ENCODE data around the gene CEP83. TPM values are rescaled to one million over a fixed set of nuclear protein-coding genes. Genes with fewer than 3 reads are reported as not detected.
"Not testable (repeated sequence)": the region's sequence is repeated elsewhere in the genome, so short reads cannot be mapped to it uniquely, and the experiment has no call there.

CEP83 gene
- polyA plus RNA-seq, 3 donors = 27.1 to 42.0 (median 39.2) TPM

GRCh38 chr12:94398685-94399084, 61.0 kb downstream of the CEP83 start:
- not testable (repeated sequence) for DNase-seq (ENCODE audit: extremely low read depth in 1 of 11, low read depth in 9 of 11, low spot score in 4 of 11)

GRCh38 chr12:94397401-94397800, 62.3 kb downstream of the CEP83 start:
- no peak for DNase-seq (ENCODE audit: extremely low read depth in 1 of 11, low read depth in 9 of 11, low spot score in 4 of 11)

- DNase-seq (ENCODE audit: extremely low read depth in 1 of 11, low read depth in 9 of 11, low spot score in 4 of 11) = not testable (repeated sequence)
These were observed 63.7 kb downstream of the CEP83 start for GRCh38 chr12:94396014-94396413.

- DNase-seq (ENCODE audit: extremely low read depth in 1 of 11, low read depth in 9 of 11, low spot score in 4 of 11) = no peak
These were observed 69.6 kb downstream of the CEP83 start for GRCh38 chr12:94390130-94390485.

- not testable (repeated sequence) for DNase-seq (ENCODE audit: extremely low read depth in 1 of 11, low read depth in 9 of 11, low spot score in 4 of 11)
These were observed 70.1 kb downstream of the CEP83 start for GRCh38 chr12:94389482-94390129.

- no peak for DNase-seq (ENCODE audit: extremely low read depth in 1 of 11, low read depth in 9 of 11, low spot score in 4 of 11)
These were observed 73.2 kb downstream of the CEP83 start for GRCh38 chr12:94386422-94386821.

- no peak for DNase-seq (ENCODE audit: extremely low read depth in 1 of 11, low read depth in 9 of 11, low spot score in 4 of 11)
These were observed 75.6 kb downstream of the CEP83 start for GRCh38 chr12:94384030-94384429.

- DNase-seq (ENCODE audit: extremely low read depth in 1 of 11, low read depth in 9 of 11, low spot score in 4 of 11) = no peak
These were observed 79.2 kb downstream of the CEP83 start for GRCh38 chr12:94380507-94380906.

- no peak for DNase-seq (ENCODE audit: extremely low read depth in 1 of 11, low read depth in 9 of 11, low spot score in 4 of 11)
These were observed 80.1 kb downstream of the CEP83 start for GRCh38 chr12:94379479-94380113.

- no peak for DNase-seq (ENCODE audit: extremely low read depth in 1 of 11, low read depth in 9 of 11, low spot score in 4 of 11)
These were observed 82.1 kb downstream of the CEP83 start for GRCh38 chr12:94377599-94377998.

- DNase-seq (ENCODE audit: extremely low read depth in 1 of 11, low read depth in 9 of 11, low spot score in 4 of 11) = no peak
These were observed 85.5 kb downstream of the CEP83 start for GRCh38 chr12:94374124-94374523.

- DNase-seq (ENCODE audit: extremely low read depth in 1 of 11, low read depth in 9 of 11, low spot score in 4 of 11) = no peak
These were observed 87.2 kb downstream of the CEP83 start for GRCh38 chr12:94372461-94372860.

GRCh38 chr12:94362653-94363052, 97.0 kb downstream of the CEP83 start:
- no peak for DNase-seq (ENCODE audit: extremely low read depth in 1 of 11, low read depth in 9 of 11, low spot score in 4 of 11)

- no peak for DNase-seq (ENCODE audit: extremely low read depth in 1 of 11, low read depth in 9 of 11, low spot score in 4 of 11)
These were observed 99.9 kb downstream of the CEP83 start for GRCh38 chr12:94359761-94360160.

- DNase-seq (ENCODE audit: extremely low read depth in 1 of 11, low read depth in 9 of 11, low spot score in 4 of 11) = no peak
These were observed 106.5 kb downstream of the CEP83 start for GRCh38 chr12:94353130-94353529.

GRCh38 chr12:94340573-94340972, 119.1 kb downstream of the CEP83 start:
- DNase-seq (ENCODE audit: extremely low read depth in 1 of 11, low read depth in 9 of 11, low spot score in 4 of 11) = no peak

GRCh38 chr12:94338006-94338794, 121.5 kb downstream of the CEP83 start:
- no peak for DNase-seq (ENCODE audit: extremely low read depth in 1 of 11, low read depth in 9 of 11, low spot score in 4 of 11)

GRCh38 chr12:94336211-94336925, 123.3 kb downstream of the CEP83 start:
- no peak for DNase-seq (ENCODE audit: extremely low read depth in 1 of 11, low read depth in 9 of 11, low spot score in 4 of 11)

GRCh38 chr12:94333396-94333795, 126.3 kb downstream of the CEP83 start:
- no peak for DNase-seq (ENCODE audit: extremely low read depth in 1 of 11, low read depth in 9 of 11, low spot score in 4 of 11)

GRCh38 chr12:94329366-94329765, 130.3 kb downstream of the CEP83 start:
- no peak for DNase-seq (ENCODE audit: extremely low read depth in 1 of 11, low read depth in 9 of 11, low spot score in 4 of 11)
